Peyer's patch (tissue), 4 donors: ENCODE data around the gene GNAI1.

Experiments
- POLR2A ChIP-seq, 2 donors: fragments of 450-650 bp; IDR thresholded peaks; one replicate each; pipeline ENCODE4 v1.5.1; 2017; ENCODE audit warnings: antibody characterized with exemption in 2 of 2, mild to moderate bottlenecking in 2 of 2, moderate library complexity in 2 of 2
- TF ChIP-seq, protein P1 (sequence below), 6 experiments: fragments of 450-650 bp in 4 of 6; fragments of 200-600 bp in 2 of 6; sonication (generic) in 1 of 6; IDR thresholded peaks; one replicate each; pipeline ENCODE4 v1.5.1; 2017 to 2019; ENCODE audit warnings: antibody characterized with exemption in 6 of 6, mild to moderate bottlenecking in 3 of 6, moderate library complexity in 1 of 6

DNA sequence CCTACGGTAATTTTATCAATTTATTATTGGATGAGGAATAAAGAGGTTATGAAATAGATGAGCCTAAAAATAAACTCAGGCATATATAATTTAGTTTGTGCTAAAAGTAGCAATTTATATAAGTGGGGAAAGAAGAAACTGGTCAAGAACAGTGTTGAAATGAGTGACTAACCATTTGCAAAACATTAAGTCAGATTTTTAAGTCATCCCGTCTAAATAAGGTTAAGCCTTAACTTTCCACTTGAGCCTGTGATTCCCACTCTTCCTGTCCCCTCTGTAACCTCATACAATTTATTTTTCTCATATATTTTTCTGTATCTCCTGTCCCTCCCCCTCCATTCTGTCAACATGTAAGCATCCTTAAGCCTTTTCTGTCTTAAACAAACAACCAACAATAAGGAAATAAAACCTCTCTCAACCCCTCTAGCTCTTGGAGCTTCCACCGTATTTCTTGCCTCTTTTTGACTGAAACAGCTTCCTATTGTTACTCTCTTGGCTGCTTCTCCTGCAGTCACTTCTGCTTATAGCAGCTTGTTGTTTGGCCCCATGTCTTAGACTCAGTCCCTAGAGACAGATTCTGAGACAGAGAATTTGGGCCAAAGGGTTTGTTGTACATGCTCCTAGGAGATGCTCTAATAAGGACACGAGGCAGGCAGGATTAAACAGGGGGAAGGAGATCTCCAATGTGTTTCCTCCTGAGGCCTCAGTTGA, 109.7 kb downstream of the GNAI1 start:
- no peak for TF ChIP-seq POLR2A (IDR thresholded peaks at IDR 0.05)
- TF ChIP-seq, protein P1, sequence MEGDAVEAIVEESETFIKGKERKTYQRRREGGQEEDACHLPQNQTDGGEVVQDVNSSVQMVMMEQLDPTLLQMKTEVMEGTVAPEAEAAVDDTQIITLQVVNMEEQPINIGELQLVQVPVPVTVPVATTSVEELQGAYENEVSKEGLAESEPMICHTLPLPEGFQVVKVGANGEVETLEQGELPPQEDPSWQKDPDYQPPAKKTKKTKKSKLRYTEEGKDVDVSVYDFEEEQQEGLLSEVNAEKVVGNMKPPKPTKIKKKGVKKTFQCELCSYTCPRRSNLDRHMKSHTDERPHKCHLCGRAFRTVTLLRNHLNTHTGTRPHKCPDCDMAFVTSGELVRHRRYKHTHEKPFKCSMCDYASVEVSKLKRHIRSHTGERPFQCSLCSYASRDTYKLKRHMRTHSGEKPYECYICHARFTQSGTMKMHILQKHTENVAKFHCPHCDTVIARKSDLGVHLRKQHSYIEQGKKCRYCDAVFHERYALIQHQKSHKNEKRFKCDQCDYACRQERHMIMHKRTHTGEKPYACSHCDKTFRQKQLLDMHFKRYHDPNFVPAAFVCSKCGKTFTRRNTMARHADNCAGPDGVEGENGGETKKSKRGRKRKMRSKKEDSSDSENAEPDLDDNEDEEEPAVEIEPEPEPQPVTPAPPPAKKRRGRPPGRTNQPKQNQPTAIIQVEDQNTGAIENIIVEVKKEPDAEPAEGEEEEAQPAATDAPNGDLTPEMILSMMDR (IDR thresholded peaks at IDR 0.05) = no peak
